GM12873 (cell line): Measurements from ENCODE around the gene R3HCC1L.

Source experiments
- TF ChIP-seq, protein P1 (sequence below): IDR thresholded peaks from 2 replicates; pipeline ENCODE4 v1.5.1; 2012; ENCODE audit warnings: low read depth, mild to moderate bottlenecking, moderate library complexity, low read length, control low read depth; ENCODE audit not compliant: insufficient read depth; ENCODE audit errors: missing control alignments

The R3HCC1L gene

DNA sequence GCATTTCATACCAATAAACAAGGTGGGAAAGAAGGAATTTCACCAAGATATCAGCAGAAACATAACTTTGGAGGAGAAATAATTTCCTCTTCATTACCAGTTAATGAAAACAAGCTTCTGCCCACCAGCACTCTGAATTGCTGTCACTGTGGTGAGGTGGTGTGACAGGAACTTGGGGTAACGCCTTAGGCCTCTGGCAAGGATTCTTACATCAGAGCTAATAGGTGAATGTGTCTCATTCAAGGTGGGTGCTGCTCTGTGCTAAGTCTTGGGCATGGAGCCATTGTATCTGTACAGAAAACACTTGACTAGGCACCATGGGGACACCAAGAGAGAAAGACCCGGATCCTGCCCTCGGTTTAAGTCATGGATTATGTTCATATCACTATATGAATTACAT lies 141.9 kb downstream of the R3HCC1L start:
- TF ChIP-seq, protein P1, sequence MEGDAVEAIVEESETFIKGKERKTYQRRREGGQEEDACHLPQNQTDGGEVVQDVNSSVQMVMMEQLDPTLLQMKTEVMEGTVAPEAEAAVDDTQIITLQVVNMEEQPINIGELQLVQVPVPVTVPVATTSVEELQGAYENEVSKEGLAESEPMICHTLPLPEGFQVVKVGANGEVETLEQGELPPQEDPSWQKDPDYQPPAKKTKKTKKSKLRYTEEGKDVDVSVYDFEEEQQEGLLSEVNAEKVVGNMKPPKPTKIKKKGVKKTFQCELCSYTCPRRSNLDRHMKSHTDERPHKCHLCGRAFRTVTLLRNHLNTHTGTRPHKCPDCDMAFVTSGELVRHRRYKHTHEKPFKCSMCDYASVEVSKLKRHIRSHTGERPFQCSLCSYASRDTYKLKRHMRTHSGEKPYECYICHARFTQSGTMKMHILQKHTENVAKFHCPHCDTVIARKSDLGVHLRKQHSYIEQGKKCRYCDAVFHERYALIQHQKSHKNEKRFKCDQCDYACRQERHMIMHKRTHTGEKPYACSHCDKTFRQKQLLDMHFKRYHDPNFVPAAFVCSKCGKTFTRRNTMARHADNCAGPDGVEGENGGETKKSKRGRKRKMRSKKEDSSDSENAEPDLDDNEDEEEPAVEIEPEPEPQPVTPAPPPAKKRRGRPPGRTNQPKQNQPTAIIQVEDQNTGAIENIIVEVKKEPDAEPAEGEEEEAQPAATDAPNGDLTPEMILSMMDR = no peak

DNA sequence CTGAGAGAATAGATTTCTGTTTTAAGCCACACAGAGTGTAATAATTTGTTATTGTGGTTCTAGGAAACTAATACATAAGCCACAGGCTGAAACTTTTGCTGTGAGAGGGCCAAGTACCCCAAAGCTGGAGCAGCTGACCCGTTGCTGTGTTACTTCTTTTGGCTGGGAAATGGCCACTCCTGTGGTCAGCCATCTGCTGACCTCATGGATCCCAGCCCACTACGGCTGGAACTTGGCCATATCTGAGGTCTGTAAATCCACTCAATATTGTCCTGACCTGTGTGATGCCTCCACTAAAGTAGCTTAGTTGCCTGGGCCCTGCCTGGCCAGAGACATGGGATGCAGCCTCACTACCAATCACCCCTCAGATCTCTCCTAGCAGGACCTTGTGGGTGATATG lies 151.0 kb downstream of the R3HCC1L start:
- TF ChIP-seq, protein P1 = no peak

DNA sequence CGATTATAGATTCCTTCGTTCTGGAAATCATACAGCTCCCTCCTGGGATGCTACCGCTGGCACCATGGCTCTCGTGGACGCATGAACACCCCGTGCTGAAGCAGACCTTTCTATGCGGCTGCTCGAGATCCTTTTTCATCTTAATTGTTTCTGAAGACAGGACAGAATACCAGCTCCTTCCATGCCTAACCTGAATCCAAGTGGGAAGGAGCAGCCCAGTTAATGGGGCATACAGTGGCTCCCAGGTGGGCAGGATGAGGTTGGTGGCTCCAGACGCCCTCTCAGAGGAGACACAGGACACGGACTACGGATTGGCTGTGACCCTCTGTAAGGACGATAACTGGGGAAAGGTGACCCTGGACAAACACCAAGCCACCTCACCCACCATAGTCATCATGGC lies 152.0 kb downstream of the R3HCC1L start:
- TF ChIP-seq, protein P1 = no peak

DNA sequence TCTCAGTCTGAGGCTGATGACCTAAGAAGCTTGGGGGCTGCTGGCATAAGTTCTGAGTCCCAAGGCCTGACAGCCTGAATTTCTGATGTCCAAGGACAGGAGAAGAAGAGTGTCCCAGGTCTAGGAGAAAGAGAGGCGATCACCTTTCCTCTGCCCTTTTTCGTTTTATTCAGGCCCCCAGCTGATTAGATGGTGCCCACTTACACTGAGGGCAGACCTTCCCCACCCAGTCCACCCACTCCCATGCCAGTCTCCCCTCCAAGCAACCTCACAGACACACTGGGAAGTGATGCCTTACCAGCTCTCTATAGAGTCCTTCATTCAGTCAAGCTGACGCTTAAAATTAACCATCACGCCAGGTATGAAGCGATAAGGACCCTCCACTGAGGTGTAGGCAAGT lies 152.9 kb downstream of the R3HCC1L start:
- TF ChIP-seq, protein P1 = no peak

DNA sequence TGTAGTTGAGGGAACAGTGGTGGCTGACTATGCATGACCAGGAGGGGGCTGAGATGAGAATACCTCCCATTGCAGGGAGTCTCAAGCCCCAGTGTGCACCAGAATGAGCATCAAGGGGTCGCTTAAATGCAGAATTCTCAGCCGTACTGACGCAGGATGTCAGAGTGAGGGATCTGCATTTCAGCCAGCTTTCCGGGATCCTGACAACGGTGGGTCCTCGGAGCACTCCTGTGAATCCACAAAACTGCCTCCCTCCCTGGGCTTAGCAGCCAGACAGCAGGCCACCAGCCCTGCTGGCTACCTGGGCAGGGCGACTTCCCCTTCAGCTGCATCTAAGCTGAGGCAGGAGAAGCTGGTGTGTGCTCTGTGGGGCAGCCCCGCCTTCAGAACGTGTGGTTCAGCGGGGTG lies 155.3 kb downstream of the R3HCC1L start:
- TF ChIP-seq, protein P1 = no peak

DNA sequence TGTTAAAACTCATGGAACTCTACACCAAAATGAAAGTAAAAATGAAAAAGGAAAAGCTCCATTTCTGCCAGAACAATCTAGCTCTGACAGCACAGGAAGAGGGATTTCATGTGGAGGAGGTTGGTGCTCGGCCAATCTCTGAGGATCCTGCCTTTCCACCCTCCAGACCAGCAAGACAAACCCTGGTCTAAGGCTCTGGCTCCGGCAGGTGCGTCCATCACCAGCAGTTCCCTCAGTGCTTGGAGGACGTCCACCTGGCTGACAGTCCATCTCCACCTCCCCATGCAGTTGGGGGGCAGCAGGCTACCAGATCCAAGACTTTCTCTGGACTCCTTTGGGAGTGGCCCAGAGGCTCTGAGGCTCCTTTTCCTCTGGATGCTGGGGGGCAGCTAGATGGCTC lies 158.5 kb downstream of the R3HCC1L start:
- TF ChIP-seq, protein P1 = no peak

DNA sequence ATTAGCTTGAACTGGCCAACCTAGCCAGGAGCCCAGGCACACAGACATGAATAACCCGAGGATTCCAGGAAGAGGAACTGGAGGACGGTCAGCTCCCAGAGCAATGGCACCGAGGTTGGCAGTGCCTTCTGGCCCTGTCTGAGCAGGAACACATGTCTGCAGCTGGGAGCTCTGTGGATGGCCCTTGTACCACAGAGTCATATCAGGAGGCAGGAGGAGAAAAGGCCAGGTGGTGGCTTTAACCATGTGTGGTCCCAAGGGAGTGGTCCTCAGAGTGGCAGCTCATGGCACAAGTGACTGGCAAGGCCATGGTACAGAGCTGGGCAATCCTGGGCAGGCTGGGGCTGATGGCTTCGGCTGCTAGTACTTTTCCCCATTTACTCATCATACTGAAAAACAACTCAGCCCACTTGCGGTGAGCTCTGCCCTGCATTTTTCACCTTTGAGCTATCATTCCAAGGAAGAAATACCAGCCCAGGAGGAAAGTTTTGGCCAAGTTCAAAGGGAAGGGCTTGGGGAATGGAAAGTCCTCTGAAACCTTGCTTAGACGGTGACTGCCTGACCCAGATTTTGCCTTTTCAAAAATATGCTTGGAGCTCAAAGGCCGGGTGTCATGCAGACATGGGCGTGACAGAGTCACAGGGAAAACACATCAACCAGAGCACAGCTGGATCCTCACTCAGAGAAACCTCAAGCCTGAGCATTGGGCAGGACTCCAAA lies 159.3 kb downstream of the R3HCC1L start:
- TF ChIP-seq, protein P1 = no peak
